Activated CD4-positive, alpha-beta T cell treated with anti-CD3 and anti-CD28 coated beads, Interleukin-2, Interleukin-6, amounts not matched to agents 100 ng/mL and 50 ng/mL, durations not matched to agents 16 hours and 8 hours (primary cell): ENCODE data around the gene IKBKG.
"Not testable (repeated sequence)": the region's sequence is repeated elsewhere in the genome, so short reads cannot be mapped to it uniquely, and the experiment has no call there.

Experiments
- DNase-seq: peaks from one replicate; pipeline ENCODE4 v3.0.0-alpha.2; 2020

The IKBKG gene

DNA sequence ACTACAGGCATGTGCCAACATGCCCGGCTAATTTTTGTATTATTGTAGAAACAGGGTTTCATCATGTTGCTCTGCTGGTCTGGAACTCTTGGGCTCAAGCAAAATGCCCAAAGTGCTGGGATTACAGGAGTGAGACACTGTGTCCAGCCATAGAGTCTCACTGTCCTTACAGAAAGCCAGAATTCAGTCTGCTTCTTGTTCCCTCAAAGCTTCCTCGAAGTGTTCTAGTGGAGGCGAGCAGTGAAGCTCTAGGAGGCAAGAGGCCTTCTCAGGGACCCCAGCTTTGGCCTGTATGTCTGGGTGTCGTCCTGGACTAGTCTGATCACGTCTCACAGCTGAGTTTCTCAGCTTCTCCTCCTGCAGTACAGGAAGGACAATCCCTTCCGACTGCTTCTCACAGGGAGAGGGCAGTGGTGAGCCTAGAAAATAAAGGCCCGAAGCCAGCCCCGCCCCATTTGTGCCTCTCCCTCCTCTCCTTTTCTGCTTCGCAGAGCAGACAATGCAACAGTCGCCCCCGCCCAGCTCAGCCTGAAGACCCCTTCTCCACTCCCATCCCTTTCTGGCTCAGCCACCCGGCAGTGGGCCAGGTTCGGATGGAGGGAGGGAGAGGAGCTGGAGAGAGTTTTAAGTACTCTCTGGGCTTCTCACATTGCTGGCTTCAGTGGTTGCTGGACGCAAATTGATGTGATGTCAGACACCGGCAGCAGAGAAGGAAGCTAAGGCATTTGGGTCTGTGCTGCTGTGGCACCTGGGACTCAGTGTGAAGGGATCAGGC lies 20.3 kb upstream of the IKBKG start:
- peak; percentile 69 for DNase-seq

DNA sequence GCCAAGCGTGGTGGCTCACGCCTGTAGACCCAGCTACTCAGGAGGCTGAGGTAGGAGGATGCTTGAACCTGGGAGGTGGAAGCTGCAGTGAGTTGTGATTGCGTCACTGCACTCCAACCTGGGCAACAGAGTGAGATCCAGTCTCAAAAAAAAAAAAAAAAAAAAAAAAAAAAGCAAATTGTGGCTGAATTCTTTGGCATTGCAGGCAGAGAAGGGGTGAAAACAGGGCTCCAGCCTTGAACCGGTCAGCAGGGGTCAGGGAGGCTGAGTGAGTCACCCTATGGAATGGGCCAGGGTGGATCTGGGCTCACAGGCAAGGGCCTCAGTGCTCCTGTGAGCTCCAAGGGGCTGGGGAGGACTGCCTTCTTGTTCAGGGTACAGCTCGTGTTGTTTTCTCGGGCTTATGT lies 18.2 kb upstream of the IKBKG start:
- DNase-seq, result no peak

DNA sequence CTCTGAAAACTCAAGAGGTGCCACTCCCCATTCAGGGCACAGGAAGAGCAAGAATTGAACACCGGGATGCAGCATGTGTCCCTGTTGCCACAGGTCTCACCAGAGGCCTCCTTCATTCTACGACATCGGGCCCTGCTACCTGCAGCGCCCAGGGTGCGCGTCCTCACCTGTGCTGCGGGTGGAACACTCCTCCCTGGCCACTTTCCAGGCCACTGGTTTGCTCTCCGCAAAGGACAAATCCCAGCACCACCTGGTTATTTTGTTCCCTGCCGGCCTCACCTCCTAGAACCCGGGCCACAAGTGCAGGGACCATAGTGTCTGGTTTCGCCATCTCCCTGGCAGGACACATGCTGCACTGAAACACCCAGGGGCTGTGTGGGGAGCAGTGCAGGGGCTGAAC lies 17.1 kb upstream of the IKBKG start:
- DNase-seq, result no peak

DNA sequence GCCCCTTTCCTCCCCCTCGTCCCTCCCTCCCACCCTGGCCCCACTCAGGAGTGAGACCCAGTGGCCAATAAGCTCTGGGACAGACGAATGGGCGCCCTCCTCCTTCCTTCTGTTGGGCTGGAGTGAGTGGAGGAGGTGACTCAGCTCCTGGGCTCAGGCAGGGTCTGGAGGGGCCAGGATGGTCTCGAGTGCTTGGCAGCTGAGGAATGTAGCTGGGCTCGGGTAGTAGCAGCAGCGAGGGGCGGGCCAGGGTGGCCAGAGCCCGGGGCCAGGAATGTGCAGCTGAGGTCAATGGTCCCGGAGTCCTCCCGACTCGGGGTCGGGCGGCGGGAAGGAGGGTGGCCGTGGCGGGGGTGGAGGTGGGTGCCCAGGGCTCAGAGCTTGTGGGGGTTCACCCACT lies 15.8 kb upstream of the IKBKG start:
- DNase-seq, result no peak

- DNase-seq, result no peak
These were observed 14.7 kb upstream of the IKBKG start for GRCh38 chrX:154532690-154533089.

DNA sequence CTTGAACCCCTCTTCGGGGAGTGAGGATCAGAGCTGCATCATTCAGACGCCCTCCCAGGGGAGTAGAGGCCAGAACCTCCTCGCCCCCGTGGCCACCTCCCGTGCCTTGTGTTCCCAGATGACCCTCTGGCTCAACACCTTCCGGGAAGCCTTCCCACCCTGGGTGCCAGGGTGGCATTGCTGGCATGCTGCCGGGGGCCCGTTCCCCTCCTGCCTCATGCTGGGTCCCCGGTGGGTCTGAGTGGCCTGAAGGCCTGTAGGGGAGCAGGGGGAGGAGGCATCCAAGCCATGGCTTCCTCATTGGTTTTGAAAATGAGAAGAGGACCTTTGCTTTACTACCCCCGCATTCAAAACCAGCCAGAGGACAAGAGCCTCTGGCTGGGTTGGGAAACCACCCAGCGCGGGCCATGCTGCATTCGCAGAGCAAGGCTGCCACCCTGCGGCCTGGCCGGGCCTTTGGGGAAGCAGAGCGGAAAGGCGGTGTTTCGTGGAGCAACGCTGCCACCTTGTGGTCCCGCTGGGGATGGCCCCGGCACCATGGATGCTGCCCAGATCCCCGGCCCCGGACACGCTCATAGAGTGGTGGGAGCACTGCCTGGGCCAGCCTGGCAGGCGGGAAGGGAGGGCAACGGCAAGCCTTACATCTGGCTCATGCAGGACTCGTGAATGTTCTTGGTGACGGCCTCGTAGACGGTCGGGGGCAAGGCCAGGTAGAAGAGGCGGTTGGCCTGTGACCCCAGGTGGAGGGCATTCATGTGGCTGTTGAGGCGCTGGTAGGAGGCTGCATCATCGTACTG lies 12.7 kb upstream of the IKBKG start:
- peak; percentile 95 for DNase-seq

- DNase-seq, result no peak
These were observed 11.5 kb upstream of the IKBKG start for GRCh38 chrX:154535892-154536291.

- DNase-seq, result no peak
These were observed 8.3 kb upstream of the IKBKG start for GRCh38 chrX:154539077-154539476.

GRCh38 chrX:154540365-154540764 lies 7.1 kb upstream of the IKBKG start:
- not testable (repeated sequence) for DNase-seq

DNA sequence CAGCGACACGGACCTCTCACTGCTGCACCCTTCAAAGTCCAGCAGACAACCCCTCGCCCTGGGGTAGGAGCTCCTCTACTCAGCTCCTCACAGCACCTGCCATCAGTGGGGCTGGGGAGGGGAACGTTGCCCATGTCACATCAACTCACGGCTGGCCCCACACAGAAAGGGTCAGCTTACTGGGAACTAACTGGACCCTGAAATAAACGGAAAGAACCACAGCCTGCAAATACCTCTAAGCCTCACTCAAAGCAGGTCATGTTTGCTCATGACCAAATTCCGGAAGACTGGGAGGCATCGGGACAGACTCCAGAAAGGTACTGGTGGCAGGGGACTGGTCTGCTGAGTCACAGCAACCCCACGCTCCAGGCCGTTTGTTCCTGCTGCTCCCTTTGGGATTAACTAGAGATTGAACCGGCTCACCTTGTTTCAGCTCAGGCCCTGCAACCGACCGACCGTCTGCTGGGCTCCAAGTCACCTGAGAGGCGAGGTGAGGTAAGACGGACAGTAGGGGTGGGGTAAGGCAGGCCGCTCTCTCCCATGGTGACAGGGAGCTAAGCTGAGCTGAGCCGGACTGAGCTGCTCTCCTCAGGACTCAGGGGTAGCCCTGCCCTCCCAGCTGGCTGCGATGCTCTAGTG lies 6.4 kb upstream of the IKBKG start:
- no peak for DNase-seq

- DNase-seq, result no peak
These were observed 5.9 kb upstream of the IKBKG start for GRCh38 chrX:154541589-154541895.

GRCh38 chrX:154541896-154542722 lies 5.3 kb upstream of the IKBKG start:
- DNase-seq, result peak; percentile 52

- peak; percentile 50 for DNase-seq
These were observed 4.5 kb upstream of the IKBKG start for GRCh38 chrX:154542723-154543424.

GRCh38 chrX:154545673-154546274 lies 1.6 kb upstream of the IKBKG start:
- DNase-seq, result no peak

DNA sequence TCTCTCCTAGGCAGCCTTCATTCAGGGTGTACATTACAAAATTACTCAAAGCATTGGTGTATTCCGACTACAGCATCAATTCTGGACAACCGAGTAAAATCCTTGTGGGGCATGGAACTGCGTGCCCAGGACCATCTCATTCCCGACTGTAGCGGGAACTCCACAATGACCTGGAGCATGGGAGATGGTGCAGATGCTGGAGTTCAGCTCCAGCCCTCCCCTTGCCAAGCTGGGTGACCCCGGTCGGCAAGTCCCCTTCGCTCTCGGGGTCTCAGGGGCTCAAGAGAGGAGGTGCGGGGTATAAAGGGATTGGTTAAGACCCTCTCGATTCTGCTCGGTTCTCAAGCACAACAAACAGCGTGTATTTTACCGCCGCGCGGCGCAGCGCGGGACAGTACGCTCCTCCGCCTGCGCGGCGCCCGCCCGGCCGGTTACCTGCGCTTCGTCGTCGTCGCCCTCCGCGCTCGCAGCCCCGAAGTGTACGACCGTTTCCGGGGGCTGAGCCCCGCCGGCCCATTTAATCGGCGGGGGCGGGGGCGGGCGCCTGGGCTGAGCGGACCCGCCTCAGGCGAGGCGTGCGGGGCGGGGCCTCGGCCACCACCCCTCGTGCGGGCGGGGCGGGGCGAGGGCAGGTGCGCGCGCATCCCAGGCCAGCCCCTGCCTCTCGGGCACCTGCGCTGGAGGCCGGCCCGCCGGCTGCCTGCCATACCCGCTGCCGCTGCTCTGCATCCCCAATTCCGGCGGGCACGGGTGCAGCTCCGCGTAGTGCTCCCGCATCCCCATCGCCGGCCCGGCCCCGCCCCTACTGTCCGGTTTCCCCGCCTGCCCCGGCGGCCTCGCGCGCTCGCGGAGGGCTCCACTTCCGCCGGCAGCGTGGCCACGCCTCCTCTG lies 821 bp upstream of the IKBKG start, which contains the start of gene G6PD:
Gene G6PD (minus strand): TSS at position 493 of the 891 bp plus-strand sequence. CDS start 691 bp downstream, outside the sequence.
- peak; percentile 84 for DNase-seq

GRCh38 chrX:154548028-154548316 lies 552 bp downstream of the IKBKG start:
- no peak for DNase-seq

DNA sequence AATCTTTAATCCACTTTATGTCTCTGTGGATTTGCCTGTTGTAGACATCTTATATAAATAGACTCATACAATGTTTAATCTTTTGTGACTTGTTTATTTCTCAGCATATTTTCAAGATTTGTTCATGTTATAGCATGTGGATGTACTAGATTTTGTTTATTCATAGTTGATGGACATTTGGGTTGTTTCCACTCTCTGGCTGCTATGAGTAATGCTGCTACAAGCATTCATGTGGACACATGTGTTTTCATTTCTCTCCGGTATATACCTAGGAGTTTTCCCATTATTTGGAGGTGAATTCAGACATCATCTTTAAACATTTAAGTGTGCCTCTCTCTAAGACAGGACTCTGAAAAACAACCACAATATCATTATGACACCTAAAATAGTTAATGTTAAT lies 2.3 kb downstream of the IKBKG start:
- DNase-seq, result no peak

DNA sequence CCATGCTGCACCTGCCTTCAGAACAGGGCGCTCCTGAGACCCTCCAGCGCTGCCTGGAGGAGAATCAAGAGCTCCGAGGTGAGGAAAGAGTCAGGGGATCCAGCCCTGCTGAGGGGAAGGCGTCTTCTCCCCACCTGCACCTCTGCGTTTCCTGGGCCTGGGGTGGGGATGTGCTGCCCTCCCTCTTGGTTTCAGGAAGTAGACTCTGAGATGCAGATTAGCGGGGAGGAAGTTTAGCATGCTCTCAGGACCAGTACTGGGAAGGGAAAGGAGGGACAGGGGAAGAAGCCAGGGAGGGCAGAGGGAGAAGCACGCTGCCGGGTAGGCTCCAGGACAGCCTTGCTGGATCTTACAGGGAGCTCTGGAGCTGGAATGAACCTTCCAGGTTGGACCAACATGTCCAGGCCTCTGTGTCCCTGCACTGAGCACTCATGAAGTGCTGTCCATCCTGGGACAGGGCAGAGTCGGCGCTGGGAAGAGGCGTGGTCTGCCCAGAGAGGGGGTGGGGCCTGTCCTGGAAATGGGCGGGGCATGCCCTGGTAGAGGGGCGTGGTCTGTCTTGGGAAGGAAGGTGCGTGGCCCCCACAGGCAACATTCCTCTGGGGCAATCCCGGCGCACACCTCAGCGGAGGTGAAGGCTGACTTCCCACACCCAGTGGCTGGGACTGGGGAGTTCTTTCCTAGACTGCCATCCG lies 4.8 kb downstream of the IKBKG start:
- not testable (repeated sequence) for DNase-seq

DNA sequence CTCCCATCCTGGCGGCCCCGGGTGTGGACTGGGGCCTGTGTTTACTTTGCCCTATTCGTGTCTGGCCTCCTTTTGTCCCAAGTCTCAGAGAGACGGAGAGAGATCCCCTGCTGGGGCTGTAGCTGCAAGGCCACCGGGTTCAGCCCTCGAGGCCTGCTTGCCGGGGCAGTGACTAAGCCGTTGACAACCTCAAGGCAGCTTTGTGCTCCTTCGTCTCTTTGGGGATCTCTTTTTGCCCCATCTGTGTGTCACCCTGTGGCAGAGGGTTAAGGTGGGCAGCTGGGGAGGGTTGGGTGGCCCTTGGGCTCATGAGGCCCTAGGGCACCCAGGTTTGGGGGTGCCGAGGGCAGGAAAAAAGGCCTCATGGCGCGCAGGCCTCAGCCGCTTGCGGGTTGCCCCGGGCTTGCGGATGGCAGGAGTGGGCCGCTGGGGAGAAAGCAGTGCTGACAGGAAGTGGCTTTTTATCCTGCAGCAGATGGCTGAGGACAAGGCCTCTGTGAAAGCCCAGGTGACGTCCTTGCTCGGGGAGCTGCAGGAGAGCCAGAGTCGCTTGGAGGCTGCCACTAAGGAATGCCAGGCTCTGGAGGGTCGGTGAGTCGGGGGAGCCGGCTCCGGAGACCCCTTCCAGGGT lies 10.8 kb downstream of the IKBKG start:
- not testable (repeated sequence) for DNase-seq

DNA sequence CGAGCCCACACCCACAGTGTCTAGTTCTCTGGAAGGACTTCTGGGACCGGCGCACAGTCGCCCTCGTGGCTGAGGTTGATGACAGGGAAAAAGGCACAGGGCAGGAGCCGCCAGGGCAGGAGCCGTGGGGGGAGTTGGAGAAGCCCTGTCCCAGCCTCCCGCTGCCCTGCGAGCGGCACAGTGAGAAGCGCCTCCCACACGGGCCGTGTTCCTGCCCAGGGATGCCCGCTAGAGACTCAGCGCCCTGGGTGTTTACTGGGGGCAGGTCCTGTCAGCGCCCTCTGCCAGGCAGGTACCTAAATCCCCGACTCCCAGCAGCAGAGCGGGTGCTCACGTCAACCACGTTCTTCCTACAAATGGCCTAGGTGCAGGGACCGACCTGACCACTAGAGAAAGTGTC lies 11.5 kb downstream of the IKBKG start:
- DNase-seq, result not testable (repeated sequence)
